Smooth muscle cell (in vitro differentiated cells): ENCODE results near the gene BACH1. TPM values are rescaled to one million over a fixed set of nuclear protein-coding genes. Genes with fewer than 3 reads are reported as not detected.
A peak's percentile ranks its signal among the peaks of the same experiment; 100 is the strongest.

Experiments used
- DNase-seq: peaks from one replicate; lab custom pipeline; 2025; ENCODE audit not compliant: unreplicated experiment; lab: John Stamatoyannopoulos, UW
- H2AFZ ChIP-seq: fragments of 200-600 bp; sonication (generic); 2 replicates; pipeline ENCODE4 v1.6.0; 2016; ENCODE audit warnings: antibody characterized with exemption, low read depth, mild to moderate bottlenecking
- H3F3A ChIP-seq: fragments of 200-600 bp; sonication (generic); 2 replicates; pipeline ENCODE4 v1.6.0; 2017; ENCODE audit warnings: antibody characterized with exemption, low read depth
- H3K27ac ChIP-seq: fragments of 200-600 bp; sonication (generic); 2 replicates; pipeline ENCODE4 v1.5.1; 2016; ENCODE audit warnings: low read depth, mild to moderate bottlenecking
- H3K27me3 ChIP-seq: fragments of 200-600 bp; sonication (generic); 2 replicates; pipeline ENCODE4 v1.6.1; 2016; ENCODE audit warnings: low read depth, mild to moderate bottlenecking
- H3K36me3 ChIP-seq: fragments of 200-600 bp; sonication (generic); 2 replicates; pipeline ENCODE4 v1.5.1; 2016; ENCODE audit warnings: low read depth
- H3K4me1 ChIP-seq: fragments of 200-600 bp; sonication (generic); 2 replicates; pipeline ENCODE4 v1.5.1; 2016; ENCODE audit warnings: low read depth
- H3K4me2 ChIP-seq: fragments of 200-600 bp; sonication (generic); 2 replicates; pipeline ENCODE4 v1.6.0; 2016; ENCODE audit warnings: mild to moderate bottlenecking
- H3K4me3 ChIP-seq: fragments of 200-600 bp; sonication (generic); 2 replicates; pipeline ENCODE4 v1.5.1; 2016; ENCODE audit warnings: mild to moderate bottlenecking
- H3K79me2 ChIP-seq: fragments of 200-600 bp; sonication (generic); 2 replicates; pipeline ENCODE4 v1.6.0; 2016; ENCODE audit warnings: low read depth, mild to moderate bottlenecking
- H3K9ac ChIP-seq: fragments of 200-600 bp; sonication (generic); 2 replicates; pipeline ENCODE4 v1.6.0; 2016; ENCODE audit warnings: low read depth
- H3K9me3 ChIP-seq: fragments of 200-600 bp; sonication (generic); replicated peaks from 2 replicates; pipeline ENCODE4 v1.5.1; 2016; ENCODE audit warnings: low read depth
- H4K20me1 ChIP-seq: fragments of 200-600 bp; sonication (generic); 2 replicates; pipeline ENCODE4 v1.6.0; 2016; ENCODE audit warnings: low read depth
- WGBS: methylation state at CpG from one replicate; pipeline ENCODE4 v1.1.7; 2016; ENCODE audit warnings: low lambda C conversion rate; 5-methylcytosine and 5-hydroxymethylcytosine counted together
- polyA plus RNA-seq: library from polyadenylated mRNA; unstranded; fragments of >200 nt; fragmentation: Nextera tagmentation; extraction: Ambion mirVana; gene quantifications from 2 replicates; pipeline ENCODE4 v1.2.1, GENCODE V29; 2016
- total RNA-seq: library from RNA; depleted of rRNA; stranded (reverse); fragments of >200 nt; gene quantifications from 2 replicates; pipeline ENCODE4 v1.2.3, GENCODE V29; 2014
- TF ChIP-seq, protein P1 (sequence below): fragments of 200-600 bp; sonication (generic); IDR thresholded peaks from 2 replicates; pipeline ENCODE4 v1.5.1; 2017; ENCODE audit warnings: borderline replicate concordance, mild to moderate bottlenecking, antibody characterized with exemption; ENCODE audit not compliant: insufficient read depth, poor library complexity, severe bottlenecking

Gene BACH1
- total and polyA plus RNA-seq, 2 experiments from 2014 or later: 29.5 to 103 TPM

DNA sequence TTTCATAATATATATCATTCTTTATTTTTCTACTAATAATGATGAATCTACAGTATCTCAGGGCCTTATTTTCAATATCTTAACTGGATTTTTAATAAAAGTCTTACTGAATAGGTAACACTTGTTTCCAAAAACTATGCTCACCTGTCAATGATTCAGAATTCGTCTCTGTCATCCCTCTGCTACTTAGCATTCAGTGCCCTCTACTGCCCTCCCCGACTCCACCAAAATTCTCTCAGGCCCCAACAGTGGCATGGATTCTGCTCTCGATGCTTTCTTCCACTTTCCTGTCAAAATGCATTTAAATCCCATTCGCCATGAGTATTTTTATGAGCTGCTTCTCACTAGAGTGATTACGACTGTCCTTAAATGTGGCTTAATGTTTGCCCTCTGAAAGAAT is 10.5 kb upstream of the BACH1 start:
- Histone ChIP-seq H3K27ac (no peak overlapping the region), H3K9me3 (no peaks in the 10 kb centered on the region), H3K4me3 (no peak overlapping the region), H3K79me2 (no peaks in the 10 kb centered on the region), H2AFZ (peak overlapping the region; percentile 6), H3K4me2 (no peak overlapping the region), H3K36me3 (no peaks in the 10 kb centered on the region), H3K9ac (no peak overlapping the region), H3K4me1 (no peaks in the 10 kb centered on the region), H3F3A (no peaks in the 10 kb centered on the region), H3K27me3 (no peaks in the 10 kb centered on the region), H4K20me1 (no peaks in the 10 kb centered on the region)
- no peak for DNase-seq
- 65% methylated on average over 5 of the region's 5 CpGs for WGBS
- TF ChIP-seq, protein P1, sequence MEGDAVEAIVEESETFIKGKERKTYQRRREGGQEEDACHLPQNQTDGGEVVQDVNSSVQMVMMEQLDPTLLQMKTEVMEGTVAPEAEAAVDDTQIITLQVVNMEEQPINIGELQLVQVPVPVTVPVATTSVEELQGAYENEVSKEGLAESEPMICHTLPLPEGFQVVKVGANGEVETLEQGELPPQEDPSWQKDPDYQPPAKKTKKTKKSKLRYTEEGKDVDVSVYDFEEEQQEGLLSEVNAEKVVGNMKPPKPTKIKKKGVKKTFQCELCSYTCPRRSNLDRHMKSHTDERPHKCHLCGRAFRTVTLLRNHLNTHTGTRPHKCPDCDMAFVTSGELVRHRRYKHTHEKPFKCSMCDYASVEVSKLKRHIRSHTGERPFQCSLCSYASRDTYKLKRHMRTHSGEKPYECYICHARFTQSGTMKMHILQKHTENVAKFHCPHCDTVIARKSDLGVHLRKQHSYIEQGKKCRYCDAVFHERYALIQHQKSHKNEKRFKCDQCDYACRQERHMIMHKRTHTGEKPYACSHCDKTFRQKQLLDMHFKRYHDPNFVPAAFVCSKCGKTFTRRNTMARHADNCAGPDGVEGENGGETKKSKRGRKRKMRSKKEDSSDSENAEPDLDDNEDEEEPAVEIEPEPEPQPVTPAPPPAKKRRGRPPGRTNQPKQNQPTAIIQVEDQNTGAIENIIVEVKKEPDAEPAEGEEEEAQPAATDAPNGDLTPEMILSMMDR: no peak

DNA sequence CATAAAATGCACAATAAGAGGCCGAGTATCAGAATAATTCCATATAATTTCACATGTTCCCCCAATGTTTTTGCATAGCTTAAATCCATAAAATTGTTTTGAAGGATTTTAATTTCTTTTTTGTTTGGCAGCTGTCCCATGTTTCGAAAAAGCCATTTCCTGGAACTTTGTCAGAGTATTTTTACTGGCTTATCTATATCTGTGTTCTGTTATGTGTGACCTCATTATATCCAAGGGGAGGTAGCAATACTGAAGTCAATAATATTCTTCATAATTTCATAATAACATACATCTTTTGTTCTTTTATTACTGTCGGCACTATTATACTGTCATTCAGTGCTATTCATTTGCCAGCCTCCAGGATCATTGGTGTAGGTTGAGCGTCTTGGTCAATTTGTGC is 9.4 kb upstream of the BACH1 start:
- Histone ChIP-seq H3K79me2 (no peaks in the 10 kb centered on the region), H3K36me3 (no peaks in the 10 kb centered on the region), H3K27ac (no peak overlapping the region), H3K4me1 (no peaks in the 10 kb centered on the region), H3K4me3 (no peak overlapping the region), H3K4me2 (no peak overlapping the region), H3K27me3 (no peaks in the 10 kb centered on the region), H3F3A (no peaks in the 10 kb centered on the region), H3K9me3 (no peaks in the 10 kb centered on the region), H4K20me1 (no peaks in the 10 kb centered on the region), H2AFZ (no peak overlapping the region), H3K9ac (no peak overlapping the region)
- no peak for DNase-seq
- WGBS: 91% methylated on average over 4 of the region's 4 CpGs
- TF ChIP-seq, protein P1: no peak

DNA sequence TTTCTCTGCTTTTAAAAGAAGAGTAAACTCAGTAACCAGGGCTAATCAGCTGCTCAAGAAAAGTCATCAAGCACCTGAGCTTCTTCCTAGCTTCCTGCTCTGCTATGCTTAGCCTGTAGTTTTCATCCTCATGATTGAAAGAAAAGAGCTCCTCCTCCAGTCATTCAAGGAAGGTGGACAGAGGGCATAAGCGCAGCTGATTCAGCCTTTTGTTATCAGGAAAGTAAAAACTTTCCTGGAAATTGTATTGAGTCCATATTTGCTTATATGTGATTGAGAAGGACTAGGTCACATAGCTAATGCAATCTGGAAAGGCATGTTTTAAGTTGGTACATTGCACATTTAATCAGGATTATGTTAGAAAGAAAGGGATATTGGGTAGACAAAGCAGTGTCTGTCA is 8.5 kb upstream of the BACH1 start:
- H3K79me2 ChIP-seq: no peaks in the 10 kb centered on the region
- no peaks in the 10 kb centered on the region for H3K36me3 ChIP-seq
- WGBS: 96% methylated on average over 1 of the region's 1 CpG
- no peak overlapping the region for H3K4me2 ChIP-seq
- H4K20me1 ChIP-seq: no peaks in the 10 kb centered on the region
- DNase-seq: no peak
- no peak overlapping the region for H3K27ac ChIP-seq
- TF ChIP-seq, protein P1: no peak
- H3K4me1 ChIP-seq: no peaks in the 10 kb centered on the region
- H3K27me3 ChIP-seq: no peaks in the 10 kb centered on the region
- H3K4me3 ChIP-seq: no peak overlapping the region
- no peak overlapping the region for H2AFZ ChIP-seq
- H3F3A ChIP-seq: no peaks in the 10 kb centered on the region
- H3K9ac ChIP-seq: no peak overlapping the region
- H3K9me3 ChIP-seq: no peaks in the 10 kb centered on the region

DNA sequence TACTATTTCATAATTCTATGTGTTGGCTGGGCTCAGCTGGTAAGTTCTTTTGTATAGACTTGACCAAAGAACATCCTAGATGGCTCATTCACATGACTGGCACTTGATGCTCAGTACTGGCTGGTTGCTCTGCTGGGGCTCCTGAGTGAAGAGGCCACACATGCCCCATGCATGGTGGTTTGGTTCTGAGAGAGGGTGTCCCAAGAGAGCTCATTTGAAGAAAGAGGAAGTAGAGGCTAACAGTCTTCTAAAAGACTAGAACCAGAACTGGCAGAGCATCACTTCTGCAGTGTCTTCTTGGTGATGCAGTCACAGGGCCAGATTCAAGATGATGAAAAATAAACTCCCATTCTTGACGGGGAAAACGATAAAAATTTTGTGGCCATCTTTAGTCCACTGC is 5.2 kb upstream of the BACH1 start:
- Histone ChIP-seq H2AFZ (no peak overlapping the region), H4K20me1 (no peaks in the 10 kb centered on the region), H3F3A (peaks cover 4% of the 10 kb centered on the region), H3K9ac (no peak overlapping the region), H3K4me3 (no peak overlapping the region), H3K9me3 (no peaks in the 10 kb centered on the region), H3K27me3 (no peaks in the 10 kb centered on the region), H3K27ac (no peak overlapping the region), H3K79me2 (no peaks in the 10 kb centered on the region), H3K36me3 (no peaks in the 10 kb centered on the region), H3K4me1 (no peaks in the 10 kb centered on the region), H3K4me2 (no peak overlapping the region)
- TF ChIP-seq, protein P1: no peak
- DNase-seq: no peak
- 96% methylated on average over 2 of the region's 2 CpGs for WGBS
